ENCODE measurements around the gene ADAM10. TPM values are rescaled to one million over a fixed set of nuclear protein-coding genes. Genes with fewer than 3 reads are reported as not detected.

Gene ADAM10
- total and polyA plus RNA-seq, 2 of the 8 experiments (the other 6 are each of a cell fraction or from before 2014, with no cell fraction given) = 46.5 to 163 TPM

DNA sequence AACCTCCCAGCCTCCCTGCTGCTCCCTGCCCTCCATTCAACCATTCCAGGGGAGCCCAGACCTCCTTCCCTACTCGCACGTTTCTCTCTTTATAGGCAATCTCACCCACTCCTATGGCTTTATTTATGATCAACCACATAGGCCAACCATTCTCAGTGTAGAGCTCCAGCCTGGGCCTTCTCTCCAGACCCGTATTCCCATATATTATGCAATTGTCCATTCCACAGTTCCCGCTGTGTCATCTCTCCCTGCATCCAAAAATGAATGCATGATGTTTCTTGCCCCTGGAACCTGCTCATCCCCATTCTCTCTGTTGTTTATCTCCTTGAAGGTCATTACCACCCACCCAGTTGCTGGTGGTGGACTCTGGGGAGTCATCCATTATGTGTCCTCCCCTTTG is 177.0 kb downstream of the ADAM10 start:
- no peak overlapping the region for H3K18ac ChIP-seq (ENCODE audit: extremely low read depth, low read length)
- H2AK5ac ChIP-seq (ENCODE audit: low read depth, low read length) = no peak overlapping the region
- H3K23me2 ChIP-seq (ENCODE audit: low read depth, low read length) = no peaks in the 10 kb centered on the region
- no peak overlapping the region for H2BK5ac ChIP-seq (ENCODE audit: low read depth, low read length)
- no peaks in the 10 kb centered on the region for H4K20me1 ChIP-seq (replicated peaks in 1 of 2; ENCODE audit: control insufficient read depth in 1 of 2, insufficient read depth in 2 of 2, low read length in 2 of 2)
- H4K91ac ChIP-seq (replicated peaks; ENCODE audit: insufficient read length, low read length) = no peak overlapping the region
- POLR2A ChIA-PET (ENCODE audit: partially characterized antibody) = no interaction called here
- H3K56ac ChIP-seq (replicated peaks; ENCODE audit: insufficient read length, low read depth, low read length) = no peak overlapping the region
- no peak overlapping the region for H3K4ac ChIP-seq (replicated peaks; ENCODE audit: insufficient read length, low read depth, low read length)
- no peak overlapping the region for H2BK120ac ChIP-seq (replicated peaks; ENCODE audit: low read depth, low read length)
- no peak for FAIRE-seq
- no peak overlapping the region for H3K4me3 ChIP-seq (ENCODE audit: extremely low read depth in 1 of 4, insufficient read depth in 2 of 4, low read depth in 3 of 4, low read length in 4 of 4)
- no peak for TF ChIP-seq EGR1 (IDR thresholded peaks at IDR 0.05; ENCODE audit: borderline replicate concordance, low read depth, low read length)
- no peak overlapping the region for H3K4me2 ChIP-seq (ENCODE audit: insufficient read depth in 1 of 2, low read depth in 2 of 2, low read length in 2 of 2)
- WGBS, 2 experiments (ENCODE audit: extremely low coverage in 1 of 2, insufficient coverage in 1 of 2, insufficient read length in 1 of 2, insufficient replicate concordance in 2 of 2, low coverage in 1 of 2, low lambda C conversion rate in 2 of 2, missing lambda C conversion rate in 1 of 2) = 70% methylated on average over 4 of the region's 4 CpGs; no CpG with 5 or more reads in 1 of the 2 experiments
- H2BK12ac ChIP-seq (ENCODE audit: low read depth, low read length) = no peak overlapping the region
- no peak overlapping the region; the same call in 1 of the 2 replicates for H4K8ac ChIP-seq (ENCODE audit: extremely low read depth, insufficient read depth, low read length)
- no peaks in the 10 kb centered on the region for H3K4me1 ChIP-seq (replicated peaks in 1 of 4; ENCODE audit: control insufficient read depth in 3 of 4, insufficient read depth in 4 of 4, low read length in 3 of 4)
- no peak overlapping the region for H4K5ac ChIP-seq (ENCODE audit: insufficient read length, low read depth, low read length)
- no peaks in the 10 kb centered on the region for H3K27me3 ChIP-seq (replicated peaks in 1 of 4; ENCODE audit: control insufficient read depth in 3 of 4, extremely low read depth in 1 of 4, insufficient read depth in 3 of 4, low read length in 3 of 4)
- no peaks in the 10 kb centered on the region for H3K36me3 ChIP-seq (ENCODE audit: control insufficient read depth in 2 of 4, insufficient read depth in 4 of 4, low read length in 3 of 4)
- no peak overlapping the region for H2BK15ac ChIP-seq (ENCODE audit: low read length)
- no peak overlapping the region for H3K27ac ChIP-seq (ENCODE audit: low read depth, low read length)
- H3K79me2 ChIP-seq (ENCODE audit: control insufficient read depth in 1 of 2, insufficient read depth in 2 of 2, low read length in 2 of 2) = no peaks in the 10 kb centered on the region
- no peaks in the 10 kb centered on the region for H3K9me3 ChIP-seq (ENCODE audit: insufficient read depth in 2 of 2, low read depth in 1 of 2, low read length in 1 of 2)
- no peak for DNase-seq (ENCODE audit: low read depth in 1 of 2, low spot score in 2 of 2)
- H2AFZ ChIP-seq (ENCODE audit: low read length) = no peak overlapping the region
- no peaks in the 10 kb centered on the region for H3K79me1 ChIP-seq (ENCODE audit: low read depth, low read length)
- CTCF ChIA-PET (ENCODE audit: partially characterized antibody) = interaction anchor here (0.8 to 1.6 kb wide), 3 partner anchors 50 to 344 kb away, joined by 3 to 5 read pairs (median 3); no protein-coding TSS in a partner anchor
- H3K14ac ChIP-seq (ENCODE audit: insufficient read length) = no peak overlapping the region
- no peak overlapping the region for H3K23ac ChIP-seq (ENCODE audit: insufficient read length)
- H2BK20ac ChIP-seq (ENCODE audit: low read length) = no peak overlapping the region
- H3K9ac ChIP-seq (replicated peaks in 1 of 4; ENCODE audit: extremely low read depth in 1 of 4, low read depth in 3 of 4, low read length in 3 of 4) = no peak overlapping the region

Measured in H1 (cell line).